Measurements from ENCODE around the gene GNG7.
"Not testable (repeated sequence)": the region's sequence is repeated elsewhere in the genome, so short reads cannot be mapped to it uniquely, and the experiment has no call there.

GNG7 gene

GRCh38 chr19:2711172-2711874, 8.8 kb upstream of the GNG7 start:
- DNase-seq, result no peak

- no peak for DNase-seq
These were observed 3.8 kb upstream of the GNG7 start for GRCh38 chr19:2706251-2706650.

- no peak for DNase-seq
These were observed 1.3 kb upstream of the GNG7 start for GRCh38 chr19:2703691-2704216.

- DNase-seq, result no peak
These were observed 563 bp upstream of the GNG7 start for GRCh38 chr19:2703077-2703437.

GRCh38 chr19:2701361-2702169, 929 bp downstream of the GNG7 start:
- no peak for DNase-seq

- DNase-seq, result no peak
These were observed 1.7 kb downstream of the GNG7 start for GRCh38 chr19:2700660-2701360.

GRCh38 chr19:2699413-2700140, 2.9 kb downstream of the GNG7 start:
- DNase-seq, result no peak

- DNase-seq, result no peak
These were observed 8.3 kb downstream of the GNG7 start for GRCh38 chr19:2694196-2694595.

- no peak for DNase-seq
These were observed 8.9 kb downstream of the GNG7 start for GRCh38 chr19:2693492-2694160.

- no peak for DNase-seq
These were observed 10.5 kb downstream of the GNG7 start for GRCh38 chr19:2691951-2692350.

- no peak for DNase-seq
These were observed 11.6 kb downstream of the GNG7 start for GRCh38 chr19:2690856-2691255.

GRCh38 chr19:2686360-2686759, 16.1 kb downstream of the GNG7 start:
- no peak for DNase-seq

- no peak for DNase-seq
These were observed 17.2 kb downstream of the GNG7 start for GRCh38 chr19:2685204-2685704.

- DNase-seq, result no peak
These were observed 19.0 kb downstream of the GNG7 start for GRCh38 chr19:2683430-2684003.

GRCh38 chr19:2680808-2681207, 21.7 kb downstream of the GNG7 start:
- no peak for DNase-seq

- DNase-seq, result no peak
These were observed 23.1 kb downstream of the GNG7 start for GRCh38 chr19:2679439-2679838.

GRCh38 chr19:2678948-2679347, 23.5 kb downstream of the GNG7 start:
- DNase-seq, result not testable (repeated sequence)

- DNase-seq, result no peak
These were observed 24.3 kb downstream of the GNG7 start for GRCh38 chr19:2678044-2678671.

GRCh38 chr19:2676823-2677222, 25.7 kb downstream of the GNG7 start:
- no peak for DNase-seq

GRCh38 chr19:2675892-2676291, 26.6 kb downstream of the GNG7 start:
- DNase-seq, result no peak

- no peak for DNase-seq
These were observed 32.3 kb downstream of the GNG7 start for GRCh38 chr19:2670217-2670616.
